Astrocyte of the hippocampus (primary cell): ENCODE measurements around the gene ZNF37A.
"Not testable (repeated sequence)": the region's sequence is repeated elsewhere in the genome, so short reads cannot be mapped to it uniquely, and the experiment has no call there.

Experiments used
- DNase-seq: peaks from one replicate; pipeline ENCODE4 v3.0.0; 2011; ENCODE audit warnings: low read depth, low spot score

Gene ZNF37A

GRCh38 chr10:38094158-38094926, at the start of gene ZNF37A:
TSS of gene ZNF37A (plus strand) at chr10:38094337. CDS start at chr10:38096618, 2,281 bp downstream.
- DNase-seq = peak; percentile 98

GRCh38 chr10:38045129-38045528, 49.0 kb upstream of the ZNF37A start:
- DNase-seq = no peak

- peak; percentile 7 for DNase-seq
Observed at GRCh38 chr10:38047666-38048065, 46.5 kb upstream of the ZNF37A start.

- DNase-seq = no peak
Observed at GRCh38 chr10:38050212-38050611, 43.9 kb upstream of the ZNF37A start.

- DNase-seq = peak; percentile 47
Observed at GRCh38 chr10:38054361-38054797, 39.8 kb upstream of the ZNF37A start.

GRCh38 chr10:38055274-38055894, 38.8 kb upstream of the ZNF37A start:
- not testable (repeated sequence) for DNase-seq

- not testable (repeated sequence) for DNase-seq
Observed at GRCh38 chr10:38069663-38070062, 24.5 kb upstream of the ZNF37A start.

GRCh38 chr10:38070501-38070900, 23.6 kb upstream of the ZNF37A start:
- no peak for DNase-seq

- DNase-seq = no peak
Observed at GRCh38 chr10:38072552-38072951, 21.6 kb upstream of the ZNF37A start.

GRCh38 chr10:38076687-38077086, 17.4 kb upstream of the ZNF37A start:
- no peak for DNase-seq

- not testable (repeated sequence) for DNase-seq
Observed at GRCh38 chr10:38093318-38093717, 819 bp upstream of the ZNF37A start.

- DNase-seq = no peak
Observed at GRCh38 chr10:38093816-38094157, 350 bp upstream of the ZNF37A start.

GRCh38 chr10:38094927-38095574, 914 bp downstream of the ZNF37A start:
- no peak for DNase-seq

- no peak for DNase-seq
Observed at GRCh38 chr10:38102880-38103279, 8.7 kb downstream of the ZNF37A start.

GRCh38 chr10:38103756-38104155, 9.6 kb downstream of the ZNF37A start:
- no peak for DNase-seq

- DNase-seq = no peak
Observed at GRCh38 chr10:38112159-38112558, 18.0 kb downstream of the ZNF37A start.

- DNase-seq = no peak
Observed at GRCh38 chr10:38118072-38118807, 24.1 kb downstream of the ZNF37A start.

- no peak for DNase-seq
Observed at GRCh38 chr10:38119038-38119437, 24.9 kb downstream of the ZNF37A start.

- DNase-seq = peak; percentile 11
Observed at GRCh38 chr10:38127812-38128211, 33.7 kb downstream of the ZNF37A start.

GRCh38 chr10:38143587-38143986, 49.5 kb downstream of the ZNF37A start:
- no peak for DNase-seq

GRCh38 chr10:38146579-38147333, 52.6 kb downstream of the ZNF37A start:
- no peak for DNase-seq
